ENCODE data around the gene CUL3. TPM values are rescaled to one million over a fixed set of nuclear protein-coding genes. Genes with fewer than 3 reads are reported as not detected.
"Not testable (repeated sequence)": the region's sequence is repeated elsewhere in the genome, so short reads cannot be mapped to it uniquely, and the experiment has no call there.

The CUL3 gene
- total RNA-seq, 1 experiment from 2014 or later: 79.8 TPM

DNA sequence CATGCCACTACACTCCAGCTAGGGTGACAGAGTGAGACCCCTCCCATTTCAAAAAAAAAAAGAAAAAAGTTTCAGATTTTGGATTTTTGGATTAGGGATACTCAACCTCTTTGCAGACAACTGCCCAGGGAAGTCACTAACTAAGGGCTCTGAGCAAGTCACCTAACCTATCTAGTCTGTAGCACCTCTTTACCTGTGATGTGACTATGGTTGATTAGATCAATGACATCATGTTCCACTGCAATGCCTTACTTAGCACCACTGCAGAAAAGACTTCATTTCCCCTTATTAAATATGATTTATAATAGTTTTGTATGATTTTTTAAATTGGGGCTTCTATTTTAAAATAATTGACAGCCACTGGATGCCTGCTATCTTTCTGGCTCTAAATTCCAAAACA, 41.2 kb downstream of the CUL3 start:
- DNase-seq (ENCODE audit: low read depth): no peak

DNA sequence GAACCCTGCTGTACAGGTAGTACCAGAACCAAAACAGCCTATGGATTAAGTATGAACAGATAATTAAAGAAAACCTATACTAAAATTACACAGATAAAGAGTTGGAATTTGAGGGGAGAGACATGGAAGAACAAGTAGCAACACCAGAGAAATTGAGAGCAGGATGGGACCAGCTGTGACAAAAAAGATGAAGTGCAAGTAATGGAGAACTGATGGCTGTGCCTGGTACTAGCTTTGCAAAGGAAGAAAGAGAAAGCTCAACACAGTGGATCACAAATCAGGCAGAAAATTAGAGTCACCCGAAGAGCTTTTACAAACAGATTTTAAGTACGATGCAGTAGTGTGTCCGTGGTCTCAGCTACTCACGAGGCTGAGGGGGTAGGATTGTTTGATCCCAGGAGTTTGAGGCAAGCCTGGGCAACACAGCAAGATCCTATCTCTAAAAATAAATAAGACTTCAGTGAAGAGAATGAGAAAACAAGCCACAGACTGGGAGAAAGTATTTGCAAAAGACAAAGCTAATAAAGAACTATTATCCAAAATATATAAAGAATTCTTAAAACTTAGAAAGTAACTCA, 46.5 kb downstream of the CUL3 start:
- no peak for DNase-seq (ENCODE audit: low read depth)

DNA sequence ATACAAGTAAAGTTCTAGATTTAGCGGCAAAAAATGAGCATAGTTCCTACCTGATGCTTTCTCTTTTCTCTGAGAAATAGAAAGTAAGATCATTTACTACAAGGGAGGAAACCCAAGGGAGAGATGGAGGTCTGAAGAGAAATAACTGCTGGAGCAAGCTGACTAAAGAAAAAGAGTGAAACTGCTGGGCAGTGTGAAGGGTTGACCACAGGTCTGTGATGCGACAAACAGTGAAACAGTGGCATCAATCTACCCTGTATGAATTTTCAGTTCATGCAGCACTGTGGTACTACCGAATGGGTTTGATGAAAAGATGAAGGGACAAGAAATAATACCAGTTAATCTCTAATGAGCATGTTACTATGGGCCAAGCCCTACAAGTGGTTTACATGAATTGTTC, 52.2 kb downstream of the CUL3 start:
- no peak for DNase-seq (ENCODE audit: low read depth)

- no peak for DNase-seq (ENCODE audit: low read depth)
Measured at GRCh38 chr2:224532441-224532840, 52.7 kb downstream of the CUL3 start.

GRCh38 chr2:224528171-224528570, 57.0 kb downstream of the CUL3 start:
- no peak for DNase-seq (ENCODE audit: low read depth)

- DNase-seq (ENCODE audit: low read depth): no peak
Measured at GRCh38 chr2:224525774-224526173, 59.4 kb downstream of the CUL3 start.

GRCh38 chr2:224524657-224525056, 60.5 kb downstream of the CUL3 start:
- DNase-seq (ENCODE audit: low read depth): no peak

- DNase-seq (ENCODE audit: low read depth): no peak
Measured at GRCh38 chr2:224523626-224524577, 61.3 kb downstream of the CUL3 start.

- DNase-seq (ENCODE audit: low read depth): not testable (repeated sequence)
Measured at GRCh38 chr2:224522483-224522882, 62.7 kb downstream of the CUL3 start.

DNA sequence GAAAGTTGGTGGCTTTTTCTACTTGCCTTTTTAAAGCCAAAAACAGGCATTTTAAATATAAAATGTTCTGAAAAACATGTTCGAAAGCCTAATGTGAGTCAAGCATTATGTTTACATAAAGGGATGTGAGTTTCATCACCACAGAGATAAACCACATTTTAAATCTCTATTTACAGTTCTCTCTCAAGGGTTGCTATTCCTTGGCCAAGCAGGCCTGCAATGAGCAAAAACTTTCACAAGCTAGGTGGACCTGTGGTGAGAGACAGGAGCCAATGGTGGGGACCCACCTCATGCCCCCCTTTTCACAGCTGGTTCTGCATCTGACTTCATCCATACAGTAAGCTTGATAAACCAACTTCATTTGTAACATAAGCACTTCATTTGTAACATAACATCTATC, 65.1 kb downstream of the CUL3 start:
- DNase-seq (ENCODE audit: low read depth): peak; percentile 9

DNA sequence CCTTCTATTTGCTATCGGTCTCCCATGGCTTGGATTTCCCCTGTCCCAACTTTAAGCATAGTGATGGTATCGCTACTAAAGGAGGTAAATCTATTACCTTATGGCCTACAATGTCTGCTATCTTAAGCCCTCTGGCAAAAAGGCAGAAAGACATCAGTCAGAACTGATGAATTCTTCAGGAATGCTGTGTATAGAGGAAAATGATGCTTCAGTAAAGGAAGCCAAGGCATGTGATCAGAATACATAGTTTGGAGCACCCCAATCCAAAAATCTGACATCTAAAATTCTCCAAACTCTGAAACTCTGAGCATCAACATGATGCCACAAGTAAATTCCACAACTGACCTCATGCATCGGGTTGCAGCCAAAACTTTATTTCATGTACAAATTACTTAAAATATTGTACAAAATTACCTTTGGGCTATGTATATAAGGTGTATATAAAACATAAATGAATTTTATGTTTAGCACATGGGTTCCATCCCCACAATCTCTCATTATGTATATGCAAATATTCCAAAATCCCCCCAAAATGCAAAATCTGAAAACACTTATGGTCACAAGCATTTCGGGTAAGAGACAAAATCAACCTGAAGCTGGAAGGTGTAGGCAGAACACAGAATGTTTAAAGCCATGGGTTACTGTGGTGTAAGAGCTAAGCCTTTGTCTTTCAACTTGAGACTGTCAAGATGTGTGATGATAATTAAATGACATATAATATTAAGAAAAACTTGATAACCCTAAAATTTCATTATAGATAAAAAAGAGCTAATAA, 66.2 kb downstream of the CUL3 start:
- DNase-seq (ENCODE audit: low read depth): peak; percentile 1

DNA sequence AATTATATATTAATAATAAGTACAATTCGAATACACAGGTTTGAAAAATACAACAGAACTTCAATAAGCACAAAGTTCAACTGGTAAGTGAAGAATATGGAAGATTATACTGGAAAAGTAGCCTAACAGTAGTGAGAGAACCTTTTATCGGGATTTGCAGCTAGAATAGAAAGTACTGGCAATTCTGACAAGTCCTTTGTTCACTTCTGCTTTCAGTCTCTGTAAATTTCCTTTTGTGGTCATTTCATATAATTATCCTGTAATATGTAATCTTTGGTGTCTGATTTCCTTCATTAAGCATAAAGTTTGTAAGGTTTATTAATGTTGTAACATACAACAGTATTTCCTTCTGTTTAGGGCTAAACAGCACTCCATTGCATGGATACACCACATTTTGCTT, 67.2 kb downstream of the CUL3 start:
- no peak for DNase-seq (ENCODE audit: low read depth)

GRCh38 chr2:224516393-224516792, 68.8 kb downstream of the CUL3 start:
- DNase-seq (ENCODE audit: low read depth): not testable (repeated sequence)

GRCh38 chr2:224513991-224514390, 71.2 kb downstream of the CUL3 start:
- no peak for DNase-seq (ENCODE audit: low read depth)

- no peak for DNase-seq (ENCODE audit: low read depth)
Measured at GRCh38 chr2:224507789-224508188, 77.4 kb downstream of the CUL3 start.

DNA sequence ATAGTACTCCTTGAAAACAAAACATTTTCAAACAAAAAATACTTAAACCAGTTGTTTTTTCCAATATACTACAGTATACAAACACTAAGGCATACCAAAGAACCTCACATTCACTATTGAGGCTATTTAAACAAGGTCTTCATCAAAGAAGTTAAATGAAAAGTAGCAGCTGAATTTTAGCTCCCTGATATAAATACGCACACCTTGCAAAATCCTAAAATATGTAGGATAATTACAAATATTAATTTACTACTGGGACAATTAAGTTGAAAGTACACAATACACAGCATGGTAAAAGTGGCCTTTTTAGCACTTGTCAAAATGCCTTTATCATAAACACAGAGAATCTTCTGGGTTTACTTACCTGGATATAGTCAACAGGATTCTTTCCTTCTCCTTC, 78.7 kb downstream of the CUL3 start:
- DNase-seq (ENCODE audit: low read depth): no peak

DNA sequence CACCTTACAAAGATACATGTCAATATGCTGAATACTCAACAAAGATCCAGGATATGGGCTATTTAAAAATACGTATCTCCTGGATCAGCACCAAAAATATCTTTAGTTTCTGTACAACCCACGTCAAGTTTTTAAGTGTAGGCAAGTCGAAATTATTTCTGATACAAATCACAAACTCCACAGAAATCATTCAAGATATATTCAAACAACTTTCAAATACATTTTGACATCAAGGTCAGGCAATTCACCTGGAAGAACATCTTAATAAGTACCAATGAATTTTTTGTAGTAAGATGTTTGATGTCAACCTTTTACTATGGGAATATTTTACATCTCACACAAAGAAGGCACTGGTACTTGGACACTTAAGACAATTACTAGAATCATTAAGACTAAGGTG, 86.2 kb downstream of the CUL3 start:
- DNase-seq (ENCODE audit: low read depth): no peak

DNA sequence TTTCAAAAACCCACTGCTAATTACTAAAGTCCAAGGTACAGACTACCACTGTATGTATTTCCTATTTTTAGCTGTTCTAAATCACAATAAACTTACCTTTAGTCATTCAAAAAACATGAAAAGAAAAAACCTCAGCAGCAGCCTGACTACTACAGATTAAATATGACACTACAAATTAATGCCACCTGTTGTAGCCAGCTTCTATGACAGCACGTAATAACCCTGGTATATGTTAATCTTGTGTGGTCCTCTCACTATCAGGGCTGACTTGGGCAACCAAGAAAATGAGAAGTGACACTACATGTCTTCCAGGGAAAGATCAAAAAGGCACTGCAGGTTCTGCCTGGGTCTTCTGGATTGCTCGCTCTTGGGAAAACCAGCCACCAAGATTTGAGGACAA, 92.6 kb downstream of the CUL3 start:
- no peak for DNase-seq (ENCODE audit: low read depth)

GRCh38 chr2:224487940-224488339, 97.2 kb downstream of the CUL3 start:
- not testable (repeated sequence) for DNase-seq (ENCODE audit: low read depth)

GRCh38 chr2:224485081-224486014, 99.8 kb downstream of the CUL3 start:
- peak; percentile 97 for DNase-seq (ENCODE audit: low read depth)

GRCh38 chr2:224479826-224480225, 105.3 kb downstream of the CUL3 start:
- DNase-seq (ENCODE audit: low read depth): no peak

Measured in Daoy (cell line).